Breast epithelium (tissue), 4 donors: Measurements from ENCODE around the gene CDH8. TPM values are rescaled to one million over a fixed set of nuclear protein-coding genes. Genes with fewer than 3 reads are reported as not detected.

ENCODE experiments used
- DNase-seq, 2 donors: peaks; one replicate each; pipeline ENCODE4 v3.0.0-alpha.2; 2019; ENCODE audit warnings: low spot score in 2 of 2
- H3K27ac ChIP-seq, 2 donors: fragments of 200-600 bp; sonication (generic) in 1 of 2; one replicate each; pipeline ENCODE4 v1.5.1; 2016 to 2019; ENCODE audit warnings: mild to moderate bottlenecking in 1 of 2
- H3K27me3 ChIP-seq, 2 donors: fragments of 200-600 bp; sonication (generic) in 1 of 2; one replicate each; pipeline versions ENCODE4 v1.5.1 to v1.6.0; 2017 to 2019; ENCODE audit warnings: control low read depth in 1 of 2, mild to moderate bottlenecking in 1 of 2
- H3K36me3 ChIP-seq: fragments of 200-600 bp; one replicate; pipeline ENCODE4 v1.5.1; 2019
- H3K4me1 ChIP-seq, 2 donors: fragments of 200-600 bp; sonication (generic); one replicate each; pipeline ENCODE4 v1.5.1; 2016 to 2019; ENCODE audit warnings: control low read depth in 1 of 2
- H3K4me3 ChIP-seq, 3 donors: fragments of 200-600 bp; sonication (generic); 1 replicate in 2 of 3; 2 replicates in 1 of 3; pipeline ENCODE4 v1.5.1; 2016 to 2019; ENCODE audit warnings: mild to moderate bottlenecking in 3 of 3, moderate library complexity in 2 of 3
- H3K9me3 ChIP-seq, 2 donors: fragments of 200-600 bp; sonication (generic) in 1 of 2; one replicate each; pipeline ENCODE4 v1.5.1; 2016 to 2019; ENCODE audit warnings: control low read depth in 1 of 2
- CTCF ChIP-seq, 3 donors: fragments of 450-650 bp; IDR thresholded peaks; one replicate each; pipeline ENCODE4 v1.5.1; 2016 to 2017; ENCODE audit warnings: antibody characterized with exemption in 3 of 3, mild to moderate bottlenecking in 3 of 3, moderate library complexity in 3 of 3
- POLR2A ChIP-seq: fragments of 450-650 bp; IDR thresholded peaks from one replicate; pipeline ENCODE4 v1.6.1; 2016; ENCODE audit warnings: antibody characterized with exemption, mild to moderate bottlenecking, moderate library complexity
- POLR2AphosphoS5 ChIP-seq, 3 donors: sonication (generic); formaldehyde crosslinking; IDR thresholded peaks; one replicate each; pipeline ENCODE4 v1.6.1; 2017; ENCODE audit warnings: antibody characterized with exemption in 3 of 3
- intact Hi-C: fragments of 100-400 bp; cut with DNase I; formaldehyde crosslinking; loops from one replicate; pipeline ENCODE4 v1.15.1; 2023; ENCODE audit warnings: low total_unique reads
- total RNA-seq, 3 donors: library from RNA; depleted of rRNA; stranded (reverse); fragments of >200 nt; gene quantifications; one replicate each; pipeline ENCODE4 v1.1.0, GENCODE V29; 2016

CDH8 gene
- total RNA-seq, 3 donors from 2014 or later = under 0.01 to 0.15 TPM; not detected in 1

GRCh38 chr16:61653544-61653943, 382.7 kb downstream of the CDH8 start:
- Histone ChIP-seq H3K27ac (no peak overlapping the region), H3K36me3 (no peaks in the 10 kb centered on the region), H3K4me1 (no peaks in the 10 kb centered on the region), H3K27me3 (no peaks in the 10 kb centered on the region), H3K9me3 (no peaks in the 10 kb centered on the region), H3K4me3 (no peak overlapping the region)
- no peak for DNase-seq
- intact Hi-C loops = no loop called here
- TF ChIP-seq POLR2AphosphoS5 (IDR thresholded peaks at IDR 0.05) = no peak
- no peak for TF ChIP-seq POLR2A
- no peak for TF ChIP-seq CTCF (IDR thresholded peaks at IDR 0.05)

- no peak for TF ChIP-seq CTCF (IDR thresholded peaks at IDR 0.05)
- TF ChIP-seq POLR2AphosphoS5 (IDR thresholded peaks at IDR 0.05) = no peak
- no peak for TF ChIP-seq POLR2A
- no peak overlapping the region for H3K27ac ChIP-seq
- H3K27me3 ChIP-seq = no peaks in the 10 kb centered on the region
- intact Hi-C loops = no loop called here
- H3K9me3 ChIP-seq = no peaks in the 10 kb centered on the region
- no peaks in the 10 kb centered on the region for H3K4me1 ChIP-seq
- no peak overlapping the region for H3K4me3 ChIP-seq
- no peak for DNase-seq
- no peaks in the 10 kb centered on the region for H3K36me3 ChIP-seq
Measured at GRCh38 chr16:61645561-61645960, 390.7 kb downstream of the CDH8 start.

- H3K36me3 ChIP-seq = no peaks in the 10 kb centered on the region
- intact Hi-C loops = no loop called here
- no peaks in the 10 kb centered on the region for H3K9me3 ChIP-seq
- no peak overlapping the region for H3K4me3 ChIP-seq
- H3K27me3 ChIP-seq = no peaks in the 10 kb centered on the region
- TF ChIP-seq CTCF (IDR thresholded peaks at IDR 0.05) (no peak), POLR2AphosphoS5 (IDR thresholded peaks at IDR 0.05) (no peak), POLR2A (no peak)
- H3K27ac ChIP-seq = no peak overlapping the region
- no peak for DNase-seq
- H3K4me1 ChIP-seq = no peaks in the 10 kb centered on the region
Measured at GRCh38 chr16:61644736-61645135, 391.5 kb downstream of the CDH8 start.

- intact Hi-C loops = no loop called here
- Histone ChIP-seq H3K27ac (no peak overlapping the region), H3K27me3 (no peaks in the 10 kb centered on the region), H3K36me3 (no peaks in the 10 kb centered on the region), H3K9me3 (no peaks in the 10 kb centered on the region), H3K4me3 (no peak overlapping the region), H3K4me1 (no peaks in the 10 kb centered on the region)
- no peak for DNase-seq
- TF ChIP-seq POLR2AphosphoS5 (IDR thresholded peaks at IDR 0.05) = no peak
- no peak for TF ChIP-seq POLR2A
- no peak for TF ChIP-seq CTCF (IDR thresholded peaks at IDR 0.05)
Measured at GRCh38 chr16:61617219-61617783, 418.9 kb downstream of the CDH8 start.

GRCh38 chr16:61616088-61616487, 420.1 kb downstream of the CDH8 start:
- no peaks in the 10 kb centered on the region for H3K36me3 ChIP-seq
- H3K9me3 ChIP-seq = no peaks in the 10 kb centered on the region
- no peak overlapping the region for H3K27ac ChIP-seq
- H3K4me3 ChIP-seq = no peak overlapping the region
- no peaks in the 10 kb centered on the region for H3K27me3 ChIP-seq
- H3K4me1 ChIP-seq = no peaks in the 10 kb centered on the region
- no peak for TF ChIP-seq POLR2A
- no peak for TF ChIP-seq POLR2AphosphoS5 (IDR thresholded peaks at IDR 0.05)
- TF ChIP-seq CTCF (IDR thresholded peaks at IDR 0.05) = no peak
- DNase-seq = no peak
- intact Hi-C loops = no loop called here
